AG09309 (cell line): ENCODE results near the gene UTF1.

Experiments
- DNase-seq: peaks from one replicate; pipeline ENCODE4 v3.0.0-alpha.2; 2010; ENCODE audit warnings: low read depth
- H3K4me3 ChIP-seq: 2 replicates; pipeline ENCODE4 v1.5.1; 2011; ENCODE audit warnings: mild to moderate bottlenecking, low read depth, low read length, moderate library complexity; ENCODE audit not compliant: control insufficient read depth
- CTCF ChIP-seq: IDR thresholded peaks from 2 replicates; pipeline ENCODE4 v1.5.1; 2011; ENCODE audit warnings: mild to moderate bottlenecking, low read depth, low read length, inconsistent platforms; ENCODE audit not compliant: insufficient read depth, control insufficient read depth; ENCODE audit errors: missing control alignments

Gene UTF1

GRCh38 chr10:133258066-133258817 lies 28.2 kb downstream of the UTF1 start:
- H3K4me3 ChIP-seq: no peak overlapping the region
- no peak for DNase-seq
- no peak for TF ChIP-seq CTCF

GRCh38 chr10:133258818-133259601 lies 29.0 kb downstream of the UTF1 start:
- TF ChIP-seq CTCF: no peak
- DNase-seq: peak; percentile 98

GRCh38 chr10:133259602-133259989 lies 29.6 kb downstream of the UTF1 start:
- TF ChIP-seq CTCF: no peak
- no peak overlapping the region for H3K4me3 ChIP-seq

More at GRCh38 chr10:133258818-133259601, 29.0 kb downstream of the UTF1 start:
- no peak overlapping the region for H3K4me3 ChIP-seq

GRCh38 chr10:133260895-133261725 lies 31.1 kb downstream of the UTF1 start:
- TF ChIP-seq CTCF: no peak
- peak overlapping the region; percentile 44 for H3K4me3 ChIP-seq
- no peak for DNase-seq

More at GRCh38 chr10:133259602-133259989, 29.6 kb downstream of the UTF1 start:
- DNase-seq: no peak

GRCh38 chr10:133261726-133262325 lies 31.8 kb downstream of the UTF1 start:
- no peak for DNase-seq
- no peak for TF ChIP-seq CTCF
- peak overlapping the region; percentile 44 for H3K4me3 ChIP-seq

GRCh38 chr10:133262696-133263095 lies 32.7 kb downstream of the UTF1 start:
- DNase-seq: no peak
- no peak overlapping the region for H3K4me3 ChIP-seq
- TF ChIP-seq CTCF: no peak
